Progenitor cell of endocrine pancreas (in vitro differentiated cells): ENCODE measurements around the gene ELF1. TPM values are rescaled to one million over a fixed set of nuclear protein-coding genes. Genes with fewer than 3 reads are reported as not detected.

Experiments
- DNase-seq: peaks from one replicate; pipeline ENCODE4 v3.0.0; 2021; ENCODE audit warnings: low spot score; ENCODE audit not compliant: unreplicated experiment
- H3K27ac Mint-ChIP-seq: 2 replicates; pipeline ENCODE4 v1.8.0; 2021; ENCODE audit warnings: mild to moderate bottlenecking, moderate library complexity, mixed read lengths
- H3K27me3 Mint-ChIP-seq: 2 replicates; pipeline ENCODE4 v1.8.0; 2021; ENCODE audit warnings: mixed read lengths
- H3K36me3 Mint-ChIP-seq: 2 replicates; pipeline ENCODE4 v1.8.0; 2022; ENCODE audit warnings: mixed read lengths; ENCODE audit not compliant: insufficient read depth
- H3K4me1 Mint-ChIP-seq: 2 replicates; pipeline ENCODE4 v1.8.0; 2021; ENCODE audit warnings: low read depth, mixed read lengths
- H3K4me3 Mint-ChIP-seq: 2 replicates; pipeline ENCODE4 v1.8.0; 2021; ENCODE audit warnings: low read depth, mild to moderate bottlenecking, moderate library complexity, mixed read lengths
- H3K9me3 Mint-ChIP-seq: 2 replicates; pipeline ENCODE4 v1.8.0; 2021; ENCODE audit warnings: low read depth, mixed read lengths
- total RNA-seq: library from RNA; stranded (reverse); gene quantifications from 2 replicates; pipeline ENCODE4 v1.2.1, GENCODE V29; 2021
- TF ChIP-seq, protein P1 (sequence below): fragments of 200-600 bp; sonication (generic); IDR thresholded peaks from one replicate; pipeline ENCODE4 v1.5.0; 2021; ENCODE audit warnings: antibody characterized with exemption, mild to moderate bottlenecking; ENCODE audit not compliant: unreplicated experiment

The ELF1 gene
- total RNA-seq, 1 donor from 2014 or later = 89.7 TPM

DNA sequence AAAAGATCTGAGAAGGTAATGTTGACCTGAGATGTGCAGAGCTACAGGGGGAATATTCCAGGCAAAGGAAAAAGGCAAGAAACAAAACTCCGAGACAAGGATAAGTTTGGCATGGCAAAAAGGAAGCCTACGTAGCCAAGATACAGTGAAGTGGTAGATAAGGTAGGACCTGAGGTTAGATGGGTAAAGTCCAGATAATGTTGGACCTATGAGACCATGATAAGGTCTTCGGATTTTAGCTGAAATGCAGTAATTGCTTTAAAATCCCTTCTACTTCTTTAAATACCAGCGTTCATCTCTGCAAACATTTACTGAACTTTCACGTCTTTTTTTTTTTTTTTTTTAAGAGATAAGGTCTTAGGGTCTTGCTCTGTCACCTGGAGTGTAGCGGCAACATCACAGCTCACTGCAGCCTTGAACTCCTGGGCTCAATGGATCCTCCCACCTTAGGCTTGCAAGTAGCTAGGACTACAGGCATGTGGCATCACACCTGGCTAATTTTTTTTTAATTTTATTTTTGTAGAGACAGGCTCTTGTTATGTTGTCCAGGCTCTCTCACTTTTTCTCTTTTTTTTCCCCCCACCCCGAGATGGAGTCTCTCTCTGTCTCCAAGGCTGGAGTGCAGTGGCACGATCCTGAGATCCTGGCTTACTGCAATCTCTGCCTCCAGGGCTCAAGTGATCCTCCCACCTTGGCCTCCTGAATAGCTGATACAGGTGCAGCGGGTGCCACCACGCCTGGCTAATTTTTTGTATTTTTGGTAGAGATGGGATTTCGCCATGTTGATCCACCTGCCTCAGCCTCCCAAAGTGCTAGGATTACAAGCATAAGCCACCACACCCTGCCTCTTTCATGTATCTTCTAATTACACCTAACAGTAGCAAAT lies 38.0 kb upstream of the ELF1 start:
- Mint-ChIP-seq H3K4me3 (no peak overlapping the region), H3K27ac (peak overlapping the region; percentile 78), H3K36me3 (peaks cover 4% of the 10 kb centered on the region), H3K9me3 (no peaks in the 10 kb centered on the region), H3K4me1 (peaks cover 47% of the 10 kb centered on the region), H3K27me3 (no peaks in the 10 kb centered on the region)
- TF ChIP-seq, protein P1, sequence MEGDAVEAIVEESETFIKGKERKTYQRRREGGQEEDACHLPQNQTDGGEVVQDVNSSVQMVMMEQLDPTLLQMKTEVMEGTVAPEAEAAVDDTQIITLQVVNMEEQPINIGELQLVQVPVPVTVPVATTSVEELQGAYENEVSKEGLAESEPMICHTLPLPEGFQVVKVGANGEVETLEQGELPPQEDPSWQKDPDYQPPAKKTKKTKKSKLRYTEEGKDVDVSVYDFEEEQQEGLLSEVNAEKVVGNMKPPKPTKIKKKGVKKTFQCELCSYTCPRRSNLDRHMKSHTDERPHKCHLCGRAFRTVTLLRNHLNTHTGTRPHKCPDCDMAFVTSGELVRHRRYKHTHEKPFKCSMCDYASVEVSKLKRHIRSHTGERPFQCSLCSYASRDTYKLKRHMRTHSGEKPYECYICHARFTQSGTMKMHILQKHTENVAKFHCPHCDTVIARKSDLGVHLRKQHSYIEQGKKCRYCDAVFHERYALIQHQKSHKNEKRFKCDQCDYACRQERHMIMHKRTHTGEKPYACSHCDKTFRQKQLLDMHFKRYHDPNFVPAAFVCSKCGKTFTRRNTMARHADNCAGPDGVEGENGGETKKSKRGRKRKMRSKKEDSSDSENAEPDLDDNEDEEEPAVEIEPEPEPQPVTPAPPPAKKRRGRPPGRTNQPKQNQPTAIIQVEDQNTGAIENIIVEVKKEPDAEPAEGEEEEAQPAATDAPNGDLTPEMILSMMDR = no peak
- DNase-seq = no peak

DNA sequence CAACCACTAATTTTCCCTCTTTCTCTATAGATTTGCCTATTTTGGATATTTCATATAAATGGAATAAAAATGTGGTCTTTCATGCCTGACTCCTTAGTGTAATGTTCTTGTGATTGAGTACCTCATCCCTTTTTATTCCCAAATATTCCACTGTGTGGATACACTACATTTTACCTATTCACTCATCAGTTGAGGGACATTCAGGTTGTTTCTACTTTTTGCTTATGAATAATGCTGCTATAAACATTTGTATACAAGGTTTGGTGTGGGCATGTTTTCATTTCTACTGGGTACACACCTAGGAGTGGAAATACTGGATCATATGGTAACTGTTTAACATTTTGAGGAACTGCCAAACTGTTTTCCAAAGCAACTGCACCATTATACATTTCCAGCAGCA lies 37.1 kb upstream of the ELF1 start:
- TF ChIP-seq, protein P1 = no peak
- H3K9me3 Mint-ChIP-seq = no peaks in the 10 kb centered on the region
- no peak overlapping the region for H3K4me3 Mint-ChIP-seq
- peaks cover 46% of the 10 kb centered on the region for H3K4me1 Mint-ChIP-seq
- DNase-seq = no peak
- H3K27me3 Mint-ChIP-seq = no peaks in the 10 kb centered on the region
- peaks cover 7% of the 10 kb centered on the region for H3K36me3 Mint-ChIP-seq
- no peak overlapping the region for H3K27ac Mint-ChIP-seq

DNA sequence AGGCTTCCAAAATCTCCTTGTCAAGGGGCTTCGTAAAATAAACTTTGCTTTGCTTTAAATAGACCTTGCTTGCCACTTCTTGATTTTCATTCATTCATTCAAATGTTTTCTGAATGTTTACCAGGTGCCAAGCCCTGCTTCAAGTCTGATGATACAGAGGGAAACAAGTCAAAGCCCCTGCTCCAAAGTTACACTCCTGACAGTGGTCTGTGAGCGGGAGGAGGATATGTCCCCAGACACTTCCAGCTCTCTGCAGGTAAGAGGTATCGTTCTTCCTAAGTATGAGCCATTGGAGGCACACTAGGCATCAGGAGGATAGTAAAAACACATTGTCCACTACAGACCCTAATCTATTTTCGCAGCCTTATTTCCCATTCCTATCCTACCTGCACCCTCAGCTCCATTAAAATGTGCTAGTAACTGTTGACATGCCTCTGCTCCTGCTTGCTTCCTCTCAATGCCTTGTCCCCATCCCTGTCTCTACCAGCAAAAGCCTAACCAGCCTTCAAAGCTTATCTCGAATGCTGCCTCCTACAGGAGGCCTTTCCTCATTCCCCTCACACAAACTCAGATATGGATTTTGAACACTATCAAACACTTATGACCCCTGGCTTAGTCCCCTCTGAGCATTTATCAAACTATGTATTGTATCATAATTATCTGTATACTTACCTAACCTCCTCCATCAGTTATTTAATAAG lies 36.0 kb upstream of the ELF1 start:
- peaks cover 17% of the 10 kb centered on the region for H3K36me3 Mint-ChIP-seq
- no peaks in the 10 kb centered on the region for H3K27me3 Mint-ChIP-seq
- TF ChIP-seq, protein P1 = peak; percentile 43
- H3K9me3 Mint-ChIP-seq = no peaks in the 10 kb centered on the region
- no peak for DNase-seq
- H3K4me1 Mint-ChIP-seq = peaks cover 46% of the 10 kb centered on the region
- H3K27ac Mint-ChIP-seq = no peak overlapping the region
- no peak overlapping the region for H3K4me3 Mint-ChIP-seq

DNA sequence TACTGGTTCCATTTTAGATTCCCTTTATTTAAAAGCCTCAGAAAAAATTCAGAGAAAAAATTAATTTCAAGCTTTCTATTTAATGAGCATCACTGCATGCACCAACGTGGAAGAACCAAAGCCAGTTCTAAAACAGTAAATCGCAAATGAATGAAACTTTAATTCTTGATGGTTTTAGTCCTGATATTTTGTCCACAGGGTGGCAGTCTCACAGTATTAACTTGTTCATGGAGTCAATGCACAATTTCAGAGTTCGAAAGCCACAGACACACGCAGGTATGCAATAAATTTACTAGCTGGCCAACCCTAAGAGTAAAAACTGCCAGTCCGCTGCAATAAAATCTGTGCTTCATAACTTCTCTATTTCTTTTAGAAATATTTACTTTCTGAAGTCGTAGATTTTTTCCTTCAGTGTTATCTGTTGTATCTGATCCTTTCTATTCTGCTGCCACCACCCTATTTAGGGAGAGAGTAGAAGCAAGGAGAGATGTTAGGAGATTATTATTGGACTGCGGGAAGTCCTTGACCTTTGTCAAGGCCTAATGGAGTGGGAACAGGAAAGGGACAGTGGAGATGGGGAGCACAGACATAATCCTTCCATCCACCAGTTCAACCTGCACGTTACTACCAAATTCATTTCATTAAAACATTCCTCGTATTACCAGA lies 35.2 kb upstream of the ELF1 start:
- Mint-ChIP-seq H3K9me3 (peaks cover 5% of the 10 kb centered on the region), H3K27me3 (no peaks in the 10 kb centered on the region), H3K4me1 (peaks cover 43% of the 10 kb centered on the region), H3K27ac (no peak overlapping the region), H3K4me3 (no peak overlapping the region), H3K36me3 (peaks cover 23% of the 10 kb centered on the region)
- DNase-seq = no peak
- TF ChIP-seq, protein P1 = peak; percentile 66

DNA sequence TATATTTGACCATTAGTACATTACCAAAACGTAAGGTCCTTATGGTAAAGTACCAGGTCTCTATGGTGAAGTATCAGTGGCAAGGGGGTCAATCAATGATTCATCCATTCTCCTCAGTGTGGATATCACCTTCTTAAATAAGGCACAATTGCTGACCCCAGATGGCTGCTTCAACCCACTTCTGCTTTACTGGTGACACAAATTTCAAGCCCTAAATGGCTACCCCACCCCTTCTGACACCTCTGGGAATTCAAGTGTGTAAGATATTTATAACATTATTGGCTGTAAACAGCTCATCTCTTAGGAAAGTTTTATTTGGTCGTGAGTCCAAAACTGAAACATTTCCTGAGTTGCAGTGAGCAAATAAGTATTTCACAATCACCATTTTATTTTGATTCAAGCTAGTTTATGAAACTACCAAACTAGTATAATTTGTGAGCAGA lies 34.3 kb upstream of the ELF1 start:
- Mint-ChIP-seq H3K36me3 (peaks cover 31% of the 10 kb centered on the region), H3K9me3 (peaks cover 13% of the 10 kb centered on the region), H3K27ac (no peak overlapping the region), H3K4me3 (no peak overlapping the region), H3K4me1 (peaks cover 34% of the 10 kb centered on the region), H3K27me3 (no peaks in the 10 kb centered on the region)
- TF ChIP-seq, protein P1 = no peak
- DNase-seq = no peak
